Fibroblast of villous mesenchyme (primary cell): Measurements from ENCODE around the gene MT1G. TPM values are rescaled to one million over a fixed set of nuclear protein-coding genes. Genes with fewer than 3 reads are reported as not detected.

Experiments
- DNase-seq: peaks from one replicate; pipeline ENCODE4 v3.0.0-alpha.2; 2010; ENCODE audit warnings: low read depth
- H3K4me3 ChIP-seq: 2 replicates; pipeline ENCODE4 v1.5.1; 2011; ENCODE audit warnings: low read depth, mild to moderate bottlenecking, low read length
- total RNA-seq: library from RNA; depleted of rRNA; stranded (reverse); fragments of >200 nt; gene quantifications from 2 replicates; pipeline ENCODE4 v1.2.3, GENCODE V29; 2012
- TF ChIP-seq, protein P1 (sequence below): IDR thresholded peaks from 2 replicates; pipeline ENCODE4 v1.5.1; 2012; ENCODE audit warnings: low read depth, mild to moderate bottlenecking, low read length; ENCODE audit not compliant: insufficient read depth

Gene MT1G
- total RNA-seq, 1 donor, result not detected

DNA sequence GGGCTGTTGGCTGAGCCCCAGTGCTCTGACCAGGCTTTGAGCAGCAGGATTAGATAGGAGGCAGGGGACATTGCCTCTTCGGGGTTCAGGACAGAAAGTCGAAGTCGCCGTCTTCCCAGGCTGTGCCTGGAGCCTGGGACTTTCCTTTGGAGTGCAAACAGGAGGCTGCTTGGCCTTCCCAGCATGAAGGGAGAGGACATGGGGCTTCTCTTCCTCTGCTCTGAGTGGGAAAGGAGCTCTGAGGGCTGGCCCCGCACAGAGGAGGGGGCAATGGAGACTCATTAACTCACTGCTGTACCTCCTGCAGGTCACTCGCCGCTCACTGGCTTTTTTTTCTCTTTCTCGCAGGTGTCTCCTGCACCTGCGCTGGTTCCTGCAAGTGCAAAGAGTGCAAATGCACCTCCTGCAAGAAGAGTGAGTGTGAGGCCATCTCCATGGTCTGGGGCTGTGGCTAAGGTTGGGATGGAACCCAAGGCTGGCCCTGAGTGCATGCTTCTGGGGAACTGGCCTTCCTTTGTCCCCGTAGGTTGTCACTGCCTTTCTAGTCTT lies 9.5 kb downstream of the MT1G start:
- no peak for DNase-seq
- TF ChIP-seq, protein P1, sequence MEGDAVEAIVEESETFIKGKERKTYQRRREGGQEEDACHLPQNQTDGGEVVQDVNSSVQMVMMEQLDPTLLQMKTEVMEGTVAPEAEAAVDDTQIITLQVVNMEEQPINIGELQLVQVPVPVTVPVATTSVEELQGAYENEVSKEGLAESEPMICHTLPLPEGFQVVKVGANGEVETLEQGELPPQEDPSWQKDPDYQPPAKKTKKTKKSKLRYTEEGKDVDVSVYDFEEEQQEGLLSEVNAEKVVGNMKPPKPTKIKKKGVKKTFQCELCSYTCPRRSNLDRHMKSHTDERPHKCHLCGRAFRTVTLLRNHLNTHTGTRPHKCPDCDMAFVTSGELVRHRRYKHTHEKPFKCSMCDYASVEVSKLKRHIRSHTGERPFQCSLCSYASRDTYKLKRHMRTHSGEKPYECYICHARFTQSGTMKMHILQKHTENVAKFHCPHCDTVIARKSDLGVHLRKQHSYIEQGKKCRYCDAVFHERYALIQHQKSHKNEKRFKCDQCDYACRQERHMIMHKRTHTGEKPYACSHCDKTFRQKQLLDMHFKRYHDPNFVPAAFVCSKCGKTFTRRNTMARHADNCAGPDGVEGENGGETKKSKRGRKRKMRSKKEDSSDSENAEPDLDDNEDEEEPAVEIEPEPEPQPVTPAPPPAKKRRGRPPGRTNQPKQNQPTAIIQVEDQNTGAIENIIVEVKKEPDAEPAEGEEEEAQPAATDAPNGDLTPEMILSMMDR, result no peak
- H3K4me3 ChIP-seq, result no peak overlapping the region

DNA sequence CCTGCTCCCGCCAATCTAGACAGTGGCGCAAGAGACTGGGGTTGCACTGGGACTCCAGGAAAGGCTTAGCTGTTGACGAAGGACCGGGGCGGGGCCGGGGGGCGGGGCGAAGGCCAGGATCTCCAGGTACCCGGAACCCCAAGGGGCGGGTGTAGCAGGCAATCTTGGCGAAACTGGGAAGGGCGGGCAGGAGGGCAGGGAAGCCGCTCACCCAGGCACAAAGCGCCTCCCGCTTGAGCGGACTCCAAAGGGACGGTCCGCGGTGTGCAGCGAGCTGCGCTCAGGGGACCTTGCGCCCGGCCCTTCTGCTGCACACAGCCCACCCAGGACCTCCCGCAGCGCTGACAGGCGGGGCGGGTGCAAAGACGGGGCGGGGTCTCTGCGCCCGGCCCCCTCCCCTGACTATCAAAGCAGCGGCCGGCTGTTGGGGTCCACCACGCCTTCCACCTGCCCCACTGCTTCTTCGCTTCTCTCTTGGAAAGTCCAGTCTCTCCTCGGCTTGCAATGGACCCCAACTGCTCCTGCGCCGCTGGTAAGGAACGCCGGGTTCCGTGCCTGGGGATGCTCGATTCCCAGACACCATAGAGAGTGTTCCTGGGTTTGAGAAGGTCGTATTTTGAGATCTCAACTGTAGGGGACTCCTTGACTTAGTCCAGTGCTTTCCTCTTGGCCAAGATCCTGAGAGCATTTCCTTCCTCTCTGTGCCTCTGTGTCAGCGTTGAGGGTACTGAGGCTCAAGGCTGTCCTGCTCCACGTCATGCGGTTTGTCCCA lies 10.1 kb downstream of the MT1G start, which contains the start of gene MT1F:
Gene MT1F (plus strand): TSS at position 405 of the 772 bp plus-strand sequence. CDS start 100 bp downstream, at position 505.
- TF ChIP-seq, protein P1, result no peak
- DNase-seq, result peak; percentile 23
- H3K4me3 ChIP-seq, result peak within 1 kb of the TSS; percentile 43

DNA sequence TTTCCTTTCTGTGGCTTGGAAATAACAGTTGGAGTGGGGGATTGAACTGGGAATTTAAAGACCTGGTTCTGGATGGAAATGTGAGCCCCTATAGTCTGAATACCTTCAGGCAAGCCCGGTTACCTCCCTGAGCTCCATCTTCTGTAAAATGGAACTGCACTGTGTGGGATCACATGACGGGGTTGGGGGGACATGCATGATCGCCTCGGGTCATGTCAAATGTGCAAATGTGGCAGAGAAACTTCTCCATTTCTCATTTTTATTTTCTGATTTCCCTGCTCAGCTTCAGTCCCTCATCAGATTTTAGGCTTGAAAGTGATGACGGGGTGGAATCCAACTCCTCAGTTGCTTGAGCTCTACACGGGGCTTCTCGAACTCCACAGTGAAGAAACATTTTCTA lies 14.6 kb downstream of the MT1G start:
- no peak for DNase-seq
- TF ChIP-seq, protein P1, result no peak
- H3K4me3 ChIP-seq, result no peak overlapping the region

DNA sequence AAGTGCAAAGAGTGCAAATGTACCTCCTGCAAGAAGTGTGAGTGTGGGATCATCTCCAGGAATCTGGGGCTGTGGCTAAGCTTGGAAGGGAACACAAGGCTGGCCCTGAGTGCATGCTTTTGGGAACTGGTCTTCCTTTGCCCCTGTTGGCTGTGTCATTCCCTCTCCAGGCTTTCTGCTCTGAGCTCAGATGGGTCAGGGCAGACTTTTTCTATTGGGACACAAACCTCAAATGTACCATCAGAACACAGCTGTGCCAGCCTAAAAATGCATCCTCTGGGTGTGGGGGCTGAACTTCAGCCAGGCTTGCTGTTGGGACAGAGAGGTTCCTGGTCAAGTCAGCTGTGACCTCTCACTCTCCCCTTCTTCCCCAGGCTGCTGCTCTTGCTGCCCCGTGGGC lies 15.3 kb downstream of the MT1G start:
- TF ChIP-seq, protein P1, result no peak
- DNase-seq, result no peak
- no peak overlapping the region for H3K4me3 ChIP-seq

DNA sequence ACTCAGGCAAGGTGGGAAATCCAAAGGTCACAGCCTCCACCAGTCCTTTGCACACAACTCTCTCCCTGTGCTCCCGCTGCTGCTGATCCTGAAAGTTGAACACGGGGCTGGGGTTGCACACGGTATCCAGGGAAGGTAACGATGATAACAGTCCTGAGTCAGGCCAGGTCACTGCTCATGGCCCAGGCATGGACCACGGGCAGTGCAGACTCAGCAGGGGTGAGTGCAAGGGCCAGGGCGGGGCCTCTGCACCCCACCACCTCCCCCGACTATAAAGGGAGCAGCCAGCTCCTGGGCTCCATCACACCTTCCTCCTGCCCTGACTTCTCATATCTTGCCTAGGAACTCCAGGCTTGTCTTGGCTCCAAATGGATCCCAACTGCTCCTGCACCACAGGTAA lies 16.3 kb downstream of the MT1G start, which contains the start of gene MT1B:
Gene MT1B (plus strand): TSS at position 301 of the 400 bp plus-strand sequence. CDS start 68 bp downstream, at position 369.
- TF ChIP-seq, protein P1, result no peak
- H3K4me3 ChIP-seq, result no peak within 1 kb of the TSS
- DNase-seq, result no peak

DNA sequence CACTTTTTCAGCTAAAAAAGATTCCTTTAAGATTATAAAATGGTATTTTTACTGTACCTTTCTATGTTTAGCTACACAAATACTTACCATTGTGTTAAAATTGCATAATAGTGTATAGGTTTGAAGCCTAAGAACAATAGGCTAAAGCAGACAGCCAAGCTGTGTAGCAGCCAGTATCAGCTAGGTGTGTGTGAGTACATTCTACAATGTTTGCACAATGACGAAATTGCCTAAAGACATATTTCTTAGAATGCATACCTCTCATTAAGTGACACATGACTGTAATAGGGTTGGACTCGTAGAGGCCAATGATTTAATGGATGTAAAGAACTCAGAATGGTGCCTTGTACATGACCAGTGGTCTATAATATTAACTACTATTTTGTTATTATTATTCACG lies 18.0 kb downstream of the MT1G start:
- no peak overlapping the region for H3K4me3 ChIP-seq
- TF ChIP-seq, protein P1, result no peak

More for the DNA sequence above, 18.0 kb downstream of the MT1G start:
- no peak for DNase-seq
